ENCODE results near the gene KIF6.

DNA sequence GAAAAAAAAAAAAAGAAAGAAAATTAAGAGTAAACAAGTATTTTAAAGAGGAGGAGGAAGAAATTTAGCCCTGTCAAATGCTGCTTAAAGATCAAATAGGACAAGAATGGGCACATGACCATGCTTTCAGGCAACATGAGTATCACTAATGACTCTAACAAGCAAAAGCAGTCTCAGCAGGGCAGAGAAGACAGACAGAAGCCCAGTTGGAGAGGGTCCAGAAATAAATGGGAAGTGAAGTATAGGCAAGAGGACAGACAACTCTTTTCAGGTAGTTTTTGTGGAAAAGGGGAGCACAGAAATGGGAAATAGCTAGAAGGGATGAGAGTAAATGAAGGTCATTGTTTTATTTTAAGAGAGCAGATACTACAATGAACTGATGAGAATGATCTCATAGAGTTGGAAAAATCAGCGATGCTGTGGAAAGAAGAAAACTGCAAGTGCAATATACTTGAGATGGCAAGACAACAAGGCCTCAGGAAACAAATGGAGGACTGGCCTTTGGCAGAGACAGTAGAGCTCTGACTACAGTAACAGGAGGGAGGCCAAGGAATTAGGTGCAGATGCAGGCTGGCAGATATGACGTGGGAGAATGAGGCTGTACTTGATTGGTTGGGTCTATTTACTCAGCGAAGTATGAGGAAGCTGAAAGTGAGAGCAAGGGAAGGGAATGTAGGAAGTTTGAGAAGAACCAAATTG lies 40.3 kb downstream of the KIF6 start:
- TF ChIP-seq POLR2A (IDR thresholded peaks at IDR 0.05) = no peak
- no peak for TF ChIP-seq POLR2AphosphoS5 (IDR thresholded peaks at IDR 0.05)
- no peak for TF ChIP-seq EP300 (IDR thresholded peaks at IDR 0.05)

Measured in gastroesophageal sphincter (tissue), 2 donors.